ENCODE data around the gene RIOX2. TPM values are rescaled to one million over a fixed set of nuclear protein-coding genes. Genes with fewer than 3 reads are reported as not detected.

The RIOX2 gene
- total RNA-seq, 1 donor, result 27.1 TPM

- H2AFZ ChIP-seq (ENCODE audit: low read length), result no peak overlapping the region
- no peaks in the 10 kb centered on the region for H3K9me3 ChIP-seq (ENCODE audit: low read depth, low read length)
- no peaks in the 10 kb centered on the region for H3K27me3 ChIP-seq (ENCODE audit: insufficient read depth, low read length)
- H3K4me2 ChIP-seq (ENCODE audit: insufficient read depth, low read length), result no peak overlapping the region
- no peaks in the 10 kb centered on the region for H3K4me1 ChIP-seq (ENCODE audit: insufficient read depth, low read length)
- H3K4me3 ChIP-seq (ENCODE audit: insufficient read depth, low read length), result no peak overlapping the region
- no peak overlapping the region for H3K27ac ChIP-seq (ENCODE audit: low read depth, low read length)
- no peaks in the 10 kb centered on the region for H3K79me2 ChIP-seq (ENCODE audit: insufficient read depth, low read length)
- H4K20me1 ChIP-seq (ENCODE audit: insufficient read depth, low read length), result no peaks in the 10 kb centered on the region
- no peak for TF ChIP-seq CTCF (IDR thresholded peaks at IDR 0.05; ENCODE audit: extremely low read depth, low read depth, low read length)
- no peaks in the 10 kb centered on the region for H3K36me3 ChIP-seq (ENCODE audit: insufficient read depth, low read length)
- DNase-seq (ENCODE audit: insufficient read length, low spot score, missing footprints), result no peak
Measured at GRCh38 chr3:98008855-98009254, 36.6 kb upstream of the RIOX2 start.

GRCh38 chr3:98005438-98005837 lies 33.2 kb upstream of the RIOX2 start:
- TF ChIP-seq CTCF (IDR thresholded peaks at IDR 0.05; ENCODE audit: extremely low read depth, low read depth, low read length), result no peak
- H4K20me1 ChIP-seq (ENCODE audit: insufficient read depth, low read length), result no peaks in the 10 kb centered on the region
- no peaks in the 10 kb centered on the region for H3K27me3 ChIP-seq (ENCODE audit: insufficient read depth, low read length)
- H3K4me3 ChIP-seq (ENCODE audit: insufficient read depth, low read length), result no peak overlapping the region
- H3K36me3 ChIP-seq (ENCODE audit: insufficient read depth, low read length), result no peaks in the 10 kb centered on the region
- H3K79me2 ChIP-seq (ENCODE audit: insufficient read depth, low read length), result no peaks in the 10 kb centered on the region
- no peak overlapping the region for H2AFZ ChIP-seq (ENCODE audit: low read length)
- DNase-seq (ENCODE audit: insufficient read length, low spot score, missing footprints), result no peak
- H3K4me2 ChIP-seq (ENCODE audit: insufficient read depth, low read length), result no peak overlapping the region
- no peaks in the 10 kb centered on the region for H3K4me1 ChIP-seq (ENCODE audit: insufficient read depth, low read length)
- H3K27ac ChIP-seq (ENCODE audit: low read depth, low read length), result no peak overlapping the region
- H3K9me3 ChIP-seq (ENCODE audit: low read depth, low read length), result no peaks in the 10 kb centered on the region

- Histone ChIP-seq H3K27ac (ENCODE audit: low read depth, low read length) (no peak overlapping the region), H3K36me3 (ENCODE audit: insufficient read depth, low read length) (no peaks in the 10 kb centered on the region), H3K27me3 (ENCODE audit: insufficient read depth, low read length) (no peaks in the 10 kb centered on the region), H3K79me2 (ENCODE audit: insufficient read depth, low read length) (no peaks in the 10 kb centered on the region), H4K20me1 (ENCODE audit: insufficient read depth, low read length) (no peaks in the 10 kb centered on the region), H3K9me3 (ENCODE audit: low read depth, low read length) (no peaks in the 10 kb centered on the region), H3K4me3 (ENCODE audit: insufficient read depth, low read length) (no peak overlapping the region), H3K4me2 (ENCODE audit: insufficient read depth, low read length) (no peak overlapping the region), H3K4me1 (ENCODE audit: insufficient read depth, low read length) (no peaks in the 10 kb centered on the region), H2AFZ (ENCODE audit: low read length) (no peak overlapping the region)
- DNase-seq (ENCODE audit: insufficient read length, low spot score, missing footprints), result no peak
- no peak for TF ChIP-seq CTCF (IDR thresholded peaks at IDR 0.05; ENCODE audit: extremely low read depth, low read depth, low read length)
Measured at GRCh38 chr3:98004721-98005120, 32.5 kb upstream of the RIOX2 start.

GRCh38 chr3:98003306-98003969 lies 31.2 kb upstream of the RIOX2 start:
- Histone ChIP-seq H2AFZ (ENCODE audit: low read length) (no peak overlapping the region), H3K36me3 (ENCODE audit: insufficient read depth, low read length) (no peaks in the 10 kb centered on the region), H3K4me3 (ENCODE audit: insufficient read depth, low read length) (no peak overlapping the region), H3K4me1 (ENCODE audit: insufficient read depth, low read length) (no peaks in the 10 kb centered on the region), H3K27ac (ENCODE audit: low read depth, low read length) (no peak overlapping the region), H4K20me1 (ENCODE audit: insufficient read depth, low read length) (no peaks in the 10 kb centered on the region), H3K9me3 (ENCODE audit: low read depth, low read length) (no peaks in the 10 kb centered on the region), H3K4me2 (ENCODE audit: insufficient read depth, low read length) (no peak overlapping the region), H3K27me3 (ENCODE audit: insufficient read depth, low read length) (peaks cover 2% of the 10 kb centered on the region), H3K79me2 (ENCODE audit: insufficient read depth, low read length) (no peaks in the 10 kb centered on the region)
- no peak for DNase-seq (ENCODE audit: insufficient read length, low spot score, missing footprints)
- TF ChIP-seq CTCF (IDR thresholded peaks at IDR 0.05; ENCODE audit: extremely low read depth, low read depth, low read length), result no peak
